Measurements from ENCODE around the gene OTX2.

Gene OTX2

DNA sequence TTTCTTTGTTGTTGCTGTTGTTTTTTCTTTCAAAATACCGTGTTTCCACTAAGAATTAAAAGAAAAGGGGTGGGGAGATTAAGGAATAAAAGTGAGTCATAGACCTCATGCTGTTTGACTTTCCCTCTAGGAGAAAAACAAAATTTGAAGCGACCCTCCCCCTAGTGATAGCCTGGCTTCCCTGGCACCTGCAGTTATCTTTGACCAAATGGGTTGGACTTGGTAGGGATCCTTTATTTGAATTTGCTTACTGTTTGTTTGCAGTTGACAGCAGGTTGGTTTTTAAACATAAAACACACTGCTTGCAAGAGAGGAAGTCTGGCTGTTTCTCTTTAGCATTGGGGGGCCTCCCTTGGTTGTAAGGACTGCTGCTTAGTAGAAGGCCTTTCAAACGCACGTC, 14.0 kb downstream of the OTX2 start:
- DNase-seq (ENCODE audit: low spot score), result no peak

- DNase-seq (ENCODE audit: low spot score), result no peak
Measured at GRCh38 chr14:56795284-56795622, 15.0 kb downstream of the OTX2 start.

DNA sequence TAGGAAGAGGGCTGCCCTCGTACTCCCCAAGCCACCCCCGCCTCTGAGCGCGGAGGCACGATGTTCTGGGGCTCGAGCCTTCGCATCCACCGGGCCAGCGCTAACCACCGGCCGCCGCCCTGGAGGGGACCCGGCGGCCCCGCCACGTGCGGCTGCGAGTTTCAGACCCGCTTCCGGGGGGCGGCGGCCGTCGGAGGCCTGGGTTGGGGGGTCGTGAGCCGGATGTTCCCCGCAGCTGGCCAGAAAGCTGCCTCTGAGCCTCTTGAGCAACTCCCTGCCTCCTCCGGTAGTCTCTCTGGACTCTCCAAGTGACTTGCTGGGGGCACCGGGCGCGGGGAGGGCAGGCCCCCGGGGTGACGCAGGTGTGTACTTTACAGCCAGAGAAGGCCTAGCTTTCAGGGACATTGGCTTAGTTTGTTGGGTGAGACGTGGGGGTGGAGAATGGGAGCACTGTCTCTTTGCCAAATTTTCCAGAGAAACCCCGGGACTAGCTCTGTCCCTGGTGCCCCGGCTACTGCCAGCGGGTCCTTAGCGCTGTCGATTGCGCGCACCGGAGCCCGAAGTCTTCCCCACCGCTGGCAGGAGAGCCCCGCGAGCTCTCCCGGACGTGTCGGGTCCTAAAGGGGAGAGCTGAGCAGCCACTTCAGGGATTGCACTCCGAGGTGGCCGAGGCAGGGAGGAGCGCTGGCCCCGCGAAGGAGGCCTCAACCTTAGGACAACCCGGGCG, 15.6 kb downstream of the OTX2 start:
- DNase-seq (ENCODE audit: low spot score), result no peak

- no peak for DNase-seq (ENCODE audit: low spot score)
Measured at GRCh38 chr14:56794088-56794556, 16.2 kb downstream of the OTX2 start.

GRCh38 chr14:56789955-56790354, 20.3 kb downstream of the OTX2 start:
- no peak for DNase-seq (ENCODE audit: low spot score)

GRCh38 chr14:56787530-56787929, 22.7 kb downstream of the OTX2 start:
- no peak for DNase-seq (ENCODE audit: low spot score)

GRCh38 chr14:56782711-56783110, 27.6 kb downstream of the OTX2 start:
- DNase-seq (ENCODE audit: low spot score), result no peak

GRCh38 chr14:56774503-56774902, 35.8 kb downstream of the OTX2 start:
- DNase-seq (ENCODE audit: low spot score), result no peak

- no peak for DNase-seq (ENCODE audit: low spot score)
Measured at GRCh38 chr14:56770512-56770911, 39.8 kb downstream of the OTX2 start.

- DNase-seq (ENCODE audit: low spot score), result no peak
Measured at GRCh38 chr14:56760164-56760914, 49.9 kb downstream of the OTX2 start.

GRCh38 chr14:56759633-56760032, 50.6 kb downstream of the OTX2 start:
- DNase-seq (ENCODE audit: low spot score), result no peak

DNA sequence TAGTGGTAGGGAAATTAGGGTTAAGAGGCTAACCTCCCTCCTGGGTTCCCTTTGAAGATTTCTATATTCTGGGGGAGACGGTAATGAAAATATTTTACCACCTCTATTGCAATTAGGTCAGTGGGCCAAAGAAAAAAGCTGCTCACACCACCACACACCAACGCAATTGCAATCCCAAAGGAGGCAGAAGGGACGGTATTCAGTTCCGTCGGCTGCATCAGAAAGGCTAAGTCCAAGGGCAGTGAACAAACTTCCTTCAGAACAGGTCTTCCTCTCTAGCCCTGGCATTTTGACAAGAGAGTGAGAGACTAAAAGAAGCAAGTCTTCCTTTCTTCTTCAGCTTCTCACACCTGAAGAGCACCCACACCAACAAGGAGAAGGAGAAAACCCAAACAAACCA, 51.2 kb downstream of the OTX2 start:
- DNase-seq (ENCODE audit: low spot score), result no peak

DNA sequence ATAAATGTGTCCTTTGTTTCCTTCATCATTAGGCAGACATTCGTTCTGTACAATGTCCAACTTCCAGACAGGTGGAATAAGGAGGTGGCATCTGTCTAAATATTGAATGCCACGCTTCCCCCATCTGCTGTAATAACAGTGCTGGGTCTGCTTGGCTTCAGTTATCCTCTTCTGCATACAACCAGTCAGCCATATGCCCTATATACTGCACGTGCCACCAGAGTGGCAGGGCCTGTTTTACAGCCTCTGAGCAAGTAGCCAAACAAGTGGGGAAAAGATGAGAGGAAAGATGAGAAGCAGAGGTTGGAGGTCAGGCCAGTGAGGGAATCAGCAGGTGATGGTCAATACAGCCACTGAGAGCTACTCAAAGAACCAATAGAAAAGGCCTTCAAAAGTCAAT, 55.4 kb downstream of the OTX2 start:
- DNase-seq (ENCODE audit: low spot score), result no peak

- DNase-seq (ENCODE audit: low spot score), result no peak
Measured at GRCh38 chr14:56753396-56753795, 56.9 kb downstream of the OTX2 start.

- no peak for DNase-seq (ENCODE audit: low spot score)
Measured at GRCh38 chr14:56752428-56752827, 57.9 kb downstream of the OTX2 start.

- no peak for DNase-seq (ENCODE audit: low spot score)
Measured at GRCh38 chr14:56751471-56751870, 58.8 kb downstream of the OTX2 start.

Small RNA genes lying within 50 kb of the gene (small RNA-seq; reads per million reads assigned to genes)
- 0 reads per million in 2 experiments for gene RN7SL461P
- 0 reads per million in 2 experiments for gene RNU6-1204P
